ENCODE data around the gene TTC22. TPM values are rescaled to one million over a fixed set of nuclear protein-coding genes. Genes with fewer than 3 reads are reported as not detected.

The TTC22 gene
- total RNA-seq, 1 donor, result not detected

DNA sequence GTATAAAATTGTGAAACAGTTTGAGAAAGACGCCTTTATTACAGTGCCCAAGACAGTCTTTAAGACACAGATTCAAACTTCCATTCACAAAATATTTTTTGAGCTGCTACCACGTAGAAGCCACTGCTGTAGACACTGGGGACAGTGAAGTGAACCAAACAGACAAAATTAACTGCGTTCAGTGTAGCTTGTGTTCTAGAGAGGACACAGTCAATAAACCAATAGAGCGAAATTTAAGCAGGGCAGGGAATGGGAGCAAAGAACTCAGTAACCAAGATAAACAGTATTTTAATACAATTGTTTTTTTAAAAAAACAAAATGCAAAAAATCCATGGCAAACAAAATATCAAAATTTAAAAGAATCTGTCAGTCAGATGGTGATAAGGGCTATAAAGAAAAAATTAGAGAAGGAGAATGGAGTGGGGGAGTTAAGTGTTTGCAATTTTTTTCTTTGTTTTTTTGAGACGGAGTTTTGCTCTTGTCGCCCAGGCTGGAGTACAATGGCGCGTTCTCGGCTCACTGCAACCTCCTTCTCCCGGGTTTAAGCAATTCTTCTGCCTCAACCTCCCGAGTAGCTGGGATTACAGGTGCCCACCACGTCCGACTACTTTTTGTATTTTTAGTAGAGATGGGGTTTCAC lies 36.1 kb downstream of the TTC22 start:
- Histone ChIP-seq H3K4me3 (ENCODE audit: insufficient read depth, low read length) (peak overlapping the region; percentile 99), H3K27ac (ENCODE audit: low read depth, low read length) (peak overlapping the region; percentile 73), H4K20me1 (ENCODE audit: insufficient read depth, low read length) (peaks cover 2% of the 10 kb centered on the region), H3K36me3 (ENCODE audit: insufficient read depth, low read length) (no peaks in the 10 kb centered on the region), H3K4me2 (ENCODE audit: insufficient read depth, low read length) (peak overlapping the region; percentile 93), H3K9me3 (ENCODE audit: low read depth, low read length) (no peaks in the 10 kb centered on the region), H2AFZ (ENCODE audit: low read length) (peak overlapping the region; percentile 91), H3K27me3 (ENCODE audit: insufficient read depth, low read length) (no peaks in the 10 kb centered on the region), H3K79me2 (ENCODE audit: insufficient read depth, low read length) (peaks cover 25% of the 10 kb centered on the region), H3K4me1 (ENCODE audit: insufficient read depth, low read length) (peaks cover 11% of the 10 kb centered on the region)
- no peak for DNase-seq (ENCODE audit: insufficient read length, low spot score, missing footprints)
- TF ChIP-seq, protein P1, sequence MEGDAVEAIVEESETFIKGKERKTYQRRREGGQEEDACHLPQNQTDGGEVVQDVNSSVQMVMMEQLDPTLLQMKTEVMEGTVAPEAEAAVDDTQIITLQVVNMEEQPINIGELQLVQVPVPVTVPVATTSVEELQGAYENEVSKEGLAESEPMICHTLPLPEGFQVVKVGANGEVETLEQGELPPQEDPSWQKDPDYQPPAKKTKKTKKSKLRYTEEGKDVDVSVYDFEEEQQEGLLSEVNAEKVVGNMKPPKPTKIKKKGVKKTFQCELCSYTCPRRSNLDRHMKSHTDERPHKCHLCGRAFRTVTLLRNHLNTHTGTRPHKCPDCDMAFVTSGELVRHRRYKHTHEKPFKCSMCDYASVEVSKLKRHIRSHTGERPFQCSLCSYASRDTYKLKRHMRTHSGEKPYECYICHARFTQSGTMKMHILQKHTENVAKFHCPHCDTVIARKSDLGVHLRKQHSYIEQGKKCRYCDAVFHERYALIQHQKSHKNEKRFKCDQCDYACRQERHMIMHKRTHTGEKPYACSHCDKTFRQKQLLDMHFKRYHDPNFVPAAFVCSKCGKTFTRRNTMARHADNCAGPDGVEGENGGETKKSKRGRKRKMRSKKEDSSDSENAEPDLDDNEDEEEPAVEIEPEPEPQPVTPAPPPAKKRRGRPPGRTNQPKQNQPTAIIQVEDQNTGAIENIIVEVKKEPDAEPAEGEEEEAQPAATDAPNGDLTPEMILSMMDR (IDR thresholded peaks at IDR 0.05; ENCODE audit: extremely low read depth, low read depth, low read length), result no peak

DNA sequence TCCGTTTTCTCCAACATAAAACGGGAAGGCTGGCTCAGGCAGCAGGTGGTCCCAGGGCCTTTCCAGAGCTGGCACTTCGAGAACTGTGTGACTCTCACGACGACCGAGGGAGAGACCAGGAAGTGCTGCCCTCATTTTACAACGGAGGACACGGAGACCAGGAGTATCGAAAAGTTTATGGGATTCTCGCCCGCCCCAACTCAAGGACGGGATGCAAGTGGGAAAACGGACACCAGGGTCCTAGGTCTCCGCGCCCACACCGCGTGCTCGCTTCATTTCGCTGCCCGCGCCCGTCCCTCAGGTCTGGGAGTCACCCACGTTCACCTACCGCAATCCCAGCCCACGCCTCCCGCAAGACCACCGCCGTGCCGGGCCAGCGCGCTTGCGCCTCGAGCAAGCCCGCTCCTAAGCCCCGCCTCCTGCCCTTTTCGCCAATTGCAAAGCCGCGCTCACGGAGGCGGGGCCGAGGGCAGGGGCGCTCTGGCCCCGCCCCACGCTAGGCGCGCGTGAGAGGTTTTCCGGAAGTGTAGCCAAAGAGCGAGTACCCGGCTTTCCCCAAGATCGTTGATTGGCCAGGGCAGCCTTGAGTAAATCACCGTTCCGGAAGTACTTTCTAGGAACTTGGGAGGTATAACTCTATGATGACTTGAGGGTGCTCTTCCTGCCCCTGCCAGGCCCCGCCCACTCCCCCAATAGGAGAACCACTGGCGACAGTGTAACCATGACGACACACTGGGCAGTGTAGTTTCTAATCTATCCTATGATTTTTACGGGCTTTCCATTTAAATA lies 36.8 kb downstream of the TTC22 start, which contains the start of gene PARS2:
Gene PARS2, minus strand, starts transcription at position 391 of the 789 bp plus-strand sequence. CDS start 5,362 bp downstream, outside the sequence.
- Histone ChIP-seq H3K27me3 (ENCODE audit: insufficient read depth, low read length) (no peaks in the 10 kb centered on the region), H2AFZ (ENCODE audit: low read length) (peak within 1 kb of the TSS; percentile 100), H4K20me1 (ENCODE audit: insufficient read depth, low read length) (peaks cover 2% of the 10 kb centered on the region), H3K4me1 (ENCODE audit: insufficient read depth, low read length) (peaks cover 11% of the 10 kb centered on the region), H3K9me3 (ENCODE audit: low read depth, low read length) (no peaks in the 10 kb centered on the region), H3K4me3 (ENCODE audit: insufficient read depth, low read length) (peak within 1 kb of the TSS; percentile 99), H3K27ac (ENCODE audit: low read depth, low read length) (peak within 1 kb of the TSS; percentile 95), H3K4me2 (ENCODE audit: insufficient read depth, low read length) (peak within 1 kb of the TSS; percentile 99), H3K79me2 (ENCODE audit: insufficient read depth, low read length) (peaks cover 25% of the 10 kb centered on the region), H3K36me3 (ENCODE audit: insufficient read depth, low read length) (no peaks in the 10 kb centered on the region)
- DNase-seq (ENCODE audit: insufficient read length, low spot score, missing footprints), result peak; percentile 99
- TF ChIP-seq, protein P1 (IDR thresholded peaks at IDR 0.05; ENCODE audit: extremely low read depth, low read depth, low read length), result no peak

DNA sequence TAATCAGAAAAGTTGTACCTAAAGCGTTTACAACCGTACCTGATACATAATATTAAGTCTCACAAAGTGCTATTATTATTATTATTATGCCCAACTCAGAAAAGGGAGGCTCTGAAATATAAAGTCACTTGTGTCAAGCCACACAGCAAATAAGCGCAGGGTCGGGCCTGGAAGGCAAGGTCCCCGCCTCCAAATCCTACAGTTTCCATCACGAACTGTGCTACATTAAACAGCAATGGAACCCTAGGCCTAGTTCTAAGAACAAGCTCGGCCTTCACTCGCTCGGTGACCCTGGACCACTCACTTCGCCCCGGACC lies 37.3 kb downstream of the TTC22 start:
- H3K27me3 ChIP-seq (ENCODE audit: insufficient read depth, low read length), result no peaks in the 10 kb centered on the region
- peaks cover 11% of the 10 kb centered on the region for H3K4me1 ChIP-seq (ENCODE audit: insufficient read depth, low read length)
- H2AFZ ChIP-seq (ENCODE audit: low read length), result peak overlapping the region; percentile 100
- peak; percentile 66 for DNase-seq (ENCODE audit: insufficient read length, low spot score, missing footprints)
- H3K9me3 ChIP-seq (ENCODE audit: low read depth, low read length), result no peaks in the 10 kb centered on the region
- peak overlapping the region; percentile 99 for H3K4me2 ChIP-seq (ENCODE audit: insufficient read depth, low read length)
- H3K36me3 ChIP-seq (ENCODE audit: insufficient read depth, low read length), result no peaks in the 10 kb centered on the region
- H3K4me3 ChIP-seq (ENCODE audit: insufficient read depth, low read length), result peak overlapping the region; percentile 99
- peak overlapping the region; percentile 95 for H3K27ac ChIP-seq (ENCODE audit: low read depth, low read length)
- H3K79me2 ChIP-seq (ENCODE audit: insufficient read depth, low read length), result peaks cover 25% of the 10 kb centered on the region
- peaks cover 2% of the 10 kb centered on the region for H4K20me1 ChIP-seq (ENCODE audit: insufficient read depth, low read length)
- TF ChIP-seq, protein P1 (IDR thresholded peaks at IDR 0.05; ENCODE audit: extremely low read depth, low read depth, low read length), result no peak
